MCF 10A (cell line): ENCODE results near the gene TRPM1. TPM values are rescaled to one million over a fixed set of nuclear protein-coding genes. Genes with fewer than 3 reads are reported as not detected.

ENCODE experiments used
- BruUV-seq: library from RNA; stranded (reverse); fragments of 400-500 nt; replicated peaks from 2 replicates; lab custom pipeline; 2021; lab: Mats Ljungman, UMichigan
- CTCF ChIA-PET: fragments of 300-600 bp; sonication (Branson Sonifier 250); formaldehyde crosslinking; extraction: SDS; loops from one replicate; lab custom pipeline; 2021; ENCODE audit warnings: antibody characterized with exemption, inconsistent platforms; lab: Yijun Ruan, JAX
- POLR2A ChIA-PET: fragments of 300-600, 350-650 bp; sonication (Branson Sonifier 250); formaldehyde crosslinking; extraction: SDS; loops from one replicate; lab custom pipeline; 2020; ENCODE audit warnings: antibody characterized with exemption, inconsistent platforms; lab: Yijun Ruan, JAX
- DNase-seq: peaks from one replicate; pipeline ENCODE4 v3.0.0-alpha.2; 2018; ENCODE audit not compliant: unreplicated experiment
- H3K27ac Mint-ChIP-seq: one replicate; pipeline ENCODE4 v1.8.0; 2022; ENCODE audit warnings: mild to moderate bottlenecking, low read depth, mixed read lengths; ENCODE audit not compliant: unreplicated experiment
- H3K27me3 Mint-ChIP-seq: one replicate; pipeline ENCODE4 v1.8.0; 2022; ENCODE audit warnings: mixed read lengths; ENCODE audit not compliant: insufficient read depth, unreplicated experiment
- H3K36me3 Mint-ChIP-seq: one replicate; pipeline ENCODE4 v1.8.0; 2022; ENCODE audit warnings: mild to moderate bottlenecking, moderate library complexity, mixed read lengths; ENCODE audit not compliant: insufficient read depth, unreplicated experiment
- H3K4me1 Mint-ChIP-seq: one replicate; pipeline ENCODE4 v1.8.0; 2022; ENCODE audit warnings: mixed read lengths; ENCODE audit not compliant: insufficient read depth, unreplicated experiment
- H3K4me3 Mint-ChIP-seq: one replicate; pipeline ENCODE4 v1.8.0; 2022; ENCODE audit warnings: mild to moderate bottlenecking, moderate library complexity, mixed read lengths; ENCODE audit not compliant: unreplicated experiment
- H3K9me3 Mint-ChIP-seq: one replicate; pipeline ENCODE4 v1.8.0; 2022; ENCODE audit warnings: mixed read lengths; ENCODE audit not compliant: unreplicated experiment
- intact Hi-C: fragments of 100-400 bp; cut with micrococcal nuclease; formaldehyde crosslinking; loops from 2 replicates; pipeline ENCODE4 v1.14.1; 2022
- total RNA-seq: library from RNA; stranded (reverse); gene quantifications from 2 replicates; pipeline ENCODE4 v1.2.3, GENCODE V29; 2022
- TF ChIP-seq, protein P1 (sequence below): fragments of 200-600 bp; IDR thresholded peaks from one replicate; pipeline ENCODE4 v1.8.0; 2022; ENCODE audit warnings: antibody characterized with exemption, mild to moderate bottlenecking; ENCODE audit not compliant: unreplicated experiment

Gene TRPM1
- total RNA-seq, 1 experiment from 2014 or later: not detected

DNA sequence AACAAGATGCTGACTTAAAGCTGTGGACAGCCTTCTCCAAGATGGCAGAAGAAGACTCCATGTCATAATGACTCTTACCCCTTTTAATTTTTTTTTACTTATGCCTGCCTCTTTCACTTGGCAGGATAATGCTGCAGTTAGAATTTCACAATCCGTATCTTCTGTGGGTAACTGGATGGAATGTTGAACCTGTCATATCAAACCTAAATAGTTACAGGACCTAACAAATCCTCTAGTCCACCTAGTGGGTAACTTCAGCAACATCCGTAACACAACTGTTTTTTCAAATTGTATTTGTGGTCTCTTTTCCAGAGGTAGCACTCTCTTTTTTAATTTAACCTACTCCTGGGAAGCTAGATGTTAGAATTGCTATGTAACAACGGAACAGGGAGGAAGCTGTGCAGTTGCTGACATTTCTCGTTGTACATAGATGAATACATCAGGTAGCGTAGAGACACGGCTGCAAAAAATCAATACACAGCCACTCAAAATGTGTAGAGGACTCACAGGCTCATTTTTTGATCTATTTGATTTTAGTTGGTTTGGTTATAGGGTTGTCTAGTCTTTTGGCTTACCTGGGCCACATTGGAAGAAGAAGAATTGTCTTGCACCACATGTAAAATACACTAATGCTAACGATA lies 43.9 kb upstream of the TRPM1 start:
- intact Hi-C loops: no loop called here
- DNase-seq: peak; percentile 34
- Mint-ChIP-seq H3K36me3 (no peaks in the 10 kb centered on the region), H3K9me3 (no peaks in the 10 kb centered on the region), H3K4me3 (no peak overlapping the region), H3K27me3 (no peaks in the 10 kb centered on the region), H3K4me1 (peaks cover 11% of the 10 kb centered on the region), H3K27ac (no peak overlapping the region)
- TF ChIP-seq, protein P1, sequence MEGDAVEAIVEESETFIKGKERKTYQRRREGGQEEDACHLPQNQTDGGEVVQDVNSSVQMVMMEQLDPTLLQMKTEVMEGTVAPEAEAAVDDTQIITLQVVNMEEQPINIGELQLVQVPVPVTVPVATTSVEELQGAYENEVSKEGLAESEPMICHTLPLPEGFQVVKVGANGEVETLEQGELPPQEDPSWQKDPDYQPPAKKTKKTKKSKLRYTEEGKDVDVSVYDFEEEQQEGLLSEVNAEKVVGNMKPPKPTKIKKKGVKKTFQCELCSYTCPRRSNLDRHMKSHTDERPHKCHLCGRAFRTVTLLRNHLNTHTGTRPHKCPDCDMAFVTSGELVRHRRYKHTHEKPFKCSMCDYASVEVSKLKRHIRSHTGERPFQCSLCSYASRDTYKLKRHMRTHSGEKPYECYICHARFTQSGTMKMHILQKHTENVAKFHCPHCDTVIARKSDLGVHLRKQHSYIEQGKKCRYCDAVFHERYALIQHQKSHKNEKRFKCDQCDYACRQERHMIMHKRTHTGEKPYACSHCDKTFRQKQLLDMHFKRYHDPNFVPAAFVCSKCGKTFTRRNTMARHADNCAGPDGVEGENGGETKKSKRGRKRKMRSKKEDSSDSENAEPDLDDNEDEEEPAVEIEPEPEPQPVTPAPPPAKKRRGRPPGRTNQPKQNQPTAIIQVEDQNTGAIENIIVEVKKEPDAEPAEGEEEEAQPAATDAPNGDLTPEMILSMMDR: no peak
- ChIA-PET POLR2A (interaction anchor here (0.6 kb wide), 1 partner anchor 327 kb away, joined by 3 read pairs; no protein-coding TSS in a partner anchor), CTCF (interaction anchor here (0.6 to 1.2 kb wide), 6 partner anchors 8 to 951 kb away, joined by 3 to 6 read pairs (median 3); no protein-coding TSS in a partner anchor)
- BruUV-seq: no TSS peak

DNA sequence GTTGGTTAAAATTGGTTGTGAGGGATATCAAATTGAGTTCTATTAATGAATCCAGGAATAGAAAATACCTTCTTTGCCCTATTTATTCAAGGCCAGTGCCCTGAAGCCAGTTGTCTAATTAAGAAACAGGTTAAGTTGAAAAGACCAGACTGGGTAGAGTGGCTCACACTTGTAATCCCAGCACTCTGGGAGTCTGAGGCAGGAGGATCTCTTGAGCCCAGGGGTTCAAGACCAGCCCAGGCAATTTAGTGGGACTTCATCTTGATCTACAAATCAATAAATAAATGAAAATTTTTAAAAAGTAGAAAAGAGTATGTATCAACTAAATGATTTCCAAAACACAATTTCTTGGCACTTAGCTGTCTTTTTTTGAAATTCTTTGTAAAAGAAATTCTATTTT lies 40.3 kb upstream of the TRPM1 start:
- no peak overlapping the region for H3K27ac Mint-ChIP-seq
- DNase-seq: no peak
- H3K4me3 Mint-ChIP-seq: no peak overlapping the region
- H3K36me3 Mint-ChIP-seq: no peaks in the 10 kb centered on the region
- no peaks in the 10 kb centered on the region for H3K27me3 Mint-ChIP-seq
- TF ChIP-seq, protein P1: no peak
- intact Hi-C loops: no loop called here
- no TSS peak for BruUV-seq
- ChIA-PET CTCF (no interaction called here), POLR2A (no interaction called here)
- peaks cover 11% of the 10 kb centered on the region for H3K4me1 Mint-ChIP-seq
- H3K9me3 Mint-ChIP-seq: no peaks in the 10 kb centered on the region

DNA sequence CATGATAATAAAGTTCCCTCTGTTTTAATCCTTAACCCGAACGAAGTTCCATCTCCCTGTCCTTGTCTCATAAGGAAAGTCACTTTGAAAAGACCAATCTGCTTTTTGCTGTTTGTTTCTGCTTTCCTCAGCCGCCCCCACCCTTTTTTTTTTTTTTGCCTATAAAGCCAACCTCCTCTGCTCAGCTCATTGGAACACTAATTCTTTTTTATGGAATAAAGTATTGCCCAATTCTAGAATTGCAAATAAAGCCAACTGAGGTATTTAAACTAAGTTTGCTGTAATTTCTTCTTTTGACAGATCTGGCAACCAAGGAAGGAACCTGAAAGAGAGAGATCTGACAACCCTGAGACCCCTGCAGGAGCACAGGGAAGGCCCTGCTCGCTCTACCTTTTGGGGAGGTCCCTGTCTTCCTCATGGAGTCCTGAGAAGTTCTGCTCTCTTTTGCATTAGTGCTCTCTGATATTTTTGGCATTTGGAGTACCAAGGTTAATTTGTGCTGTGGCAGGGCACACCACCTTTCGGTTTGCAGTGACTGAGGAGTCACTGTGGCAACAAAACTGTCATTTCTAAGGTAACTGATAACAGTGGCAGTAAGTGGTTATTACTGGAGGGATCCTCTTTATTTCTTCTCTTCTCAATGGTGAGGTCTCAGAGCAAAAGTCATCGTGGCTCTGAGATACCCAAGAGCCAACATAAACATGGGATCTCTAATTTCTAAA lies 35.2 kb upstream of the TRPM1 start:
- Mint-ChIP-seq H3K4me3 (no peak overlapping the region), H3K4me1 (no peaks in the 10 kb centered on the region), H3K27me3 (no peaks in the 10 kb centered on the region), H3K36me3 (no peaks in the 10 kb centered on the region), H3K27ac (no peak overlapping the region), H3K9me3 (no peaks in the 10 kb centered on the region)
- TF ChIP-seq, protein P1: no peak
- no peak for DNase-seq
- ChIA-PET CTCF (interaction anchor here (0.6 to 1.2 kb wide), 3 partner anchors 8 to 10 kb away, joined by 3 to 4 read pairs (median 3); no protein-coding TSS in a partner anchor), POLR2A (no interaction called here)
- no TSS peak for BruUV-seq
- intact Hi-C loops: no loop called here

DNA sequence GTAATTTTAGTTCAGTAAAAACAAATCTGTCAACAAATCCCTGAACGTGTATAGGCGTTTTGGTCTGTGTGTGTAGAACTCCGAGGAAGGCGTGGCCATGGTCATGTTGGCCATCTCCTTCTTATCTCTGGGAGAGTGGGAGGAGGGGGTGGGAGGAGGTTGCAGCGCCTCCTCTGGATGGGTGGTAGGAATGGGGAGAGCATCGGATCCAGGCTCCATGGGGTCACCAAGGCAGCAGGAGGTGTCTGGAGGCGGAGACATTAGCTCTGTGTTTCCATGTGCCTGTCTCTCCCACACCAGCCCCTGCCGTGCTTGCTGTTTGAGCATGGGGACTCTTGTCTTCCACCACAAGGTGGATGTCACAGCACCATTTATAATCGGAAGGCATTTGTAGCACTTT lies 34.5 kb upstream of the TRPM1 start:
- H3K36me3 Mint-ChIP-seq: no peaks in the 10 kb centered on the region
- no peak overlapping the region for H3K27ac Mint-ChIP-seq
- no peaks in the 10 kb centered on the region for H3K4me1 Mint-ChIP-seq
- intact Hi-C loops: no loop called here
- H3K4me3 Mint-ChIP-seq: no peak overlapping the region
- ChIA-PET CTCF (no interaction called here), POLR2A (no interaction called here)
- BruUV-seq: no TSS peak
- TF ChIP-seq, protein P1: no peak
- no peaks in the 10 kb centered on the region for H3K9me3 Mint-ChIP-seq
- DNase-seq: no peak
- H3K27me3 Mint-ChIP-seq: no peaks in the 10 kb centered on the region
